Amygdala (tissue), 56 donors: ENCODE data around the gene SNX25.
"Not testable (repeated sequence)": the region's sequence is repeated elsewhere in the genome, so short reads cannot be mapped to it uniquely, and the experiment has no call there.

Experiments used
- DNase-seq, 56 donors: peaks; one replicate each; lab custom pipeline; 2025; lab: John Stamatoyannopoulos, UW

Gene SNX25

GRCh38 chr4:185204238-185204910 lies 5.0 kb upstream of the SNX25 start:
- no peak for DNase-seq

DNA sequence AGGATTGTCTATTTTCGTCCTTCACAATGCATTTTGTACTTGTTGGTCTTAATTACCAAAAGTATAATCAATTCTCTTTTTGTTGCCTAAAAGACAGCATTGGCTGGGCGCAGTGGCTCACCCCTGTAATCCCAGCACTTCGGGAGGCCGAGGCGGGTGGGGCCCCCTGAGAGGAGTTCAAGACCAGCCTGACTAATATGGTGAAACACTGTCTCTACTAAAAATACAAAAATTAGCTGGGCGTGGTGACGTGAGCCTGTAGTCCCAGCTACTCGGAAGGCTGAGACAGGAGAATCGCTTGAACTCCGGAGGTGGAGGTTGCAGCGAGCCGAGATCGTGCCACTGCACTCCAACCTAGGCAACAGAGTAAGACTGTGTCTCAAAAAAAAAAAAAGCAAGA lies 4.3 kb upstream of the SNX25 start:
- not testable (repeated sequence) for DNase-seq

DNA sequence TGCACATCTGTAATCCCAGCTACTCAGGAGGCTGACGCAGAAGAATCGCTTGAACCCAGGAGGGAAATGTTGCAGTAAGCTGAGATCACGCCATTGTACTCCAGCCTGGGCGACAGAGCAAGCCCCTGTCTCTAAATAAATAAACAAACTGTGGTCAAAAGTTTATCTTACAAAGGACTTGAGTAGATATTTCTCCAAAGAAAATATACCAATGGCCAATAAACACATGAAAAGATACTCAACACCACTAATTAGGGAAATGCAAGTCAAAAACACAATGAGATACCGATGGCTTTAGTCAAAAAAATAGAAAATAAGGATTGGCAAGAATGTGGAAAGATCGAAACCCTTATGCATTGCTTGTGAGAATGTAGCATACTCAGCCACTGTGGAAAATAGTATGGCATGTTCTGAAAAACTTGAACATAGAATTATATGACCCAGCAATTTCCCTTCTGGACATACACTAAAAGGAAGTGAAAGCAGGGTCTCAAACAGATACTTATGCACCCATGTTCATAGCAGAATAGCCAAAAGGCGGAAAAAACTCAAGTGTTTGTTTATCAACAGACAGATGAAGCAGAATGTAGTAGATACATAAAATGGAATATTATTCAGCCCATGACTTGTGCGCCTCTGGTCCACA lies 3.6 kb upstream of the SNX25 start:
- no peak for DNase-seq

DNA sequence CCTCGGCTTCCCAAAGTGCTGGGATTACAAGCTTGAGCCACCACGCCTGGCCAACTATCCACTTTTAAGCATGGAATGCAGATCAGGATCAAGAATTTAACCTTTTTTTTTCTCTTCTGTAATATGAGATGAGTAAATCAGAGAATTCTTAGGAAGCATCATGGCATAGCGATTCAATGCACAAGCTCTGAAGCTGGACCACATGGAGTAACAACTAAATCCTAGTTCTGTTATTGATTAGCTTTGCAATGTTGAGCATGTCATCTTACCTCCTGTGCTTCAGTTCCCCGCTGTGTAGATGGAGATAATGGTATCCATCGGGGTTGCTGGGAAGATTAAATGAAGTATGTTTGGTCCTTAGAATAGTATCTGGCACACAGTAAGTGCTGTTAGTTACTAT lies 1.9 kb upstream of the SNX25 start:
- DNase-seq, result no peak

GRCh38 chr4:185209852-185210101 lies 379 bp downstream of the SNX25 start:
- DNase-seq, result not testable (repeated sequence)

DNA sequence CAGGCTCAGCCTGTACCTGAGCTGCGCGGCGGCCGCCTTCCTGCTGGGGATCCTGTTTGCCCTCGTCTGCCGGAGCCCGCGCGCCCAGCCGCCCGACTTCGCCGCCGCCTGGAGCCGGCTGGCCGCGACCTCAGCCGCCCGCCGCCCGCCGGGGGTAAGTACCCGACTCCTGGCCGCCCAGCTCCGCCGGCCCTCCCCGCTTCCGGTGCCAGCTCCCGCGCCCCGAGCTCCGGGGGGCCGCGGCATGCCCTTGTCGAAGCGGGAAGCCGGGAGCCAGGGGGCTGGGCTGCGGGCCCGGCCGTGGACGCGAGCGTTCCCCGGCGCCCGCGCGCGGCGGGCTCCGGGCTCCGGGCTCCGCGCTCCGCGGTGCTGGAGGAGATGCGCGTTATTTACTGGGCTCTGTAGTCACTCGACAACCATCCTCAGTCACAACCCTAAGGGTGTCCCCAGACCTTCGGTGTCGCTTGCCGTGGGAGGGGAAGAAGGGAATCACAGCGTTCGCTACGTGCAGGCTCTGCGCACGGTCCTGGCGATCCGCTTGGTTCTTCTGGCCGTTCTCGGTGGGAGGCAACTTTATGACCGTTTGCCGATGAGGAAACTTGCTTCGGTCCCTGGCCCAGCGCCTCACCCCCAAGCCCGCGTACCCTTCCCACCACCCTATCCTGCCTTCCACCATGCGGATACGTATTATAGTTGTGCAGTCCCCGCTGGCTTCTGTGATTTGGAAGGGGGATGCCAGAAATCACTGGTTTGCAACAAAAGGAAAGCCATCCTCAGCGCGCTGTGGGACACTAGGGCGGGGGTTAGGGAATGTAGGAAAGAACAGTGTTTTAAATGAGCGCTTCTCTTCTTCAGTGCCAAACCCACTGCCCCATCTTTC lies 944 bp downstream of the SNX25 start:
- DNase-seq, result peak in 39 of 56 donors; percentile 6 to 71 (median 28)

DNA sequence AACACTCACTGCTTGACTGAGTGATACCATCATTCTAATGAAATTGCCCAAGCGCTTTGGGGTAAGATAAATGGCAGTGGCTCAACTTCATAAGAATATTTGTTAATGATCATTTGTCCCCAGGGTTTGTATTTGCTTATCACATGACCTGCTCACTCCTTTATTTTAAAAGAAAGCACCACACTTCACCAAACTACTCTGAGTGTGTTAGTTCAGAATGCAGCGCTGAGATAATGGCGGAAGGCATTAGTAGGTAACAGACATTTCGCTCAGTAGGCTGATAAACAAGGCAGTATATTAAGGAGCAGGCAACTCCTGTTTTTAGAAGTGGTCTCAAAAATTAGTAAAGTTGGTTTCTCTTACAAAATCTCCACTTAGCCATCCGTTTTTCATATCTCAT lies 1.6 kb downstream of the SNX25 start:
- DNase-seq, result no peak

DNA sequence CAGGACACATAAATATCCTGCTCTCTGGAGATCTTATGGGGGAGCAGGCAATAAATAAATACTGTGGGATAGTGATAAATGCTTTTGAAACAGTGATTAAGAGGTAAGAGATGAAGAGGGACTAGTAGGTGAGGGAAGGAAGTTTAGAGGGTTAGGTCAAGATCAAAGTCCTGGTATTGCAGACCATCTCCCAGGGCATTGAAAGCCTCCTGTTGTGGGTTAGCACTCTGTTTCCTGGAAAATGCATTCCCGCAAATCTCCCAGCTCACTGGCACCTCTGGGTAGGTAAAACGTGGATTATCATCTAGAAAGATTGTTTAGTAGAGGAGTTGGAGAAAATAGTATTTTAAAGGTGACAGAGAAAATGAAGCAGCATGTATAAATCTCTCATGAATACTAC lies 2.2 kb downstream of the SNX25 start:
- DNase-seq, result no peak

DNA sequence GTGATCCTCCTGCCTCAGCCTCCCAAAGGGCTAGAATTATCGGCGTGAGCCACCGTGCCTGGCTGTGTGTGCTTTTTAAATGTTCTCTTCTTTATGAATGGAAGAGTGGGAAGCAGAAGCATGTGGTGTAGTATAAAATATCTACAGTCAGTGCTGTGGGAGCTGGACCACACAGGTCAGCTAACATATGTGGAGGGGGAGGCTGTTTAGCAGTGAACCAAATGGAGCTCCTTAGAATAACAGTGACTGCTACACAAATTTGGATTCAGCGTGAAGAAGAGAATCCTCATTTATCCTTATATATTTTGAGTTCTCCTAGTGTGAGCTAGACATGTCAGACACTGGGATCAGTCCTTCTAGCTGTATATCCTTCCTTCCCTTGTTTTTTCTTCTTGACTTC lies 3.2 kb downstream of the SNX25 start:
- peak in 8 of 56 donors; percentile 4 to 23 (median 16) for DNase-seq

DNA sequence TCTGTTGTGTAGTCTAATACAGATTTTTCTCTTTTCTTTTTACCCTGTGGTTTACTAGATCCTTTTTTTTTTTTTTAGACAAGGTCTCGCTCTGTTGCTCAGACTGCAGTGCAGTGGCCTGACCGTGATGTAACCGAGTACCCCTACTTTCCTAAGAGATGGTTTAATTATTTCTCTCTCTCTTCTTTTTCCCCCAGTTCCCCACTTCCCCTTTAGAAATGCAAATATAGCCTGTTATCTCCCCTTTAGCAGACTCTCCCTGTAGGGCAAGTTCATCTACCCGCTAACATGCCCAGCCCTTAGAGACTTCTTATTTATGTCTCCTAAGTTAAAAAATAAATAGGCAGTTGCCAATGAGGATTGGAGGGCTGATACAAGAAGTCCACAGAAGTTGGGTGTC lies 4.5 kb downstream of the SNX25 start:
- no peak for DNase-seq

DNA sequence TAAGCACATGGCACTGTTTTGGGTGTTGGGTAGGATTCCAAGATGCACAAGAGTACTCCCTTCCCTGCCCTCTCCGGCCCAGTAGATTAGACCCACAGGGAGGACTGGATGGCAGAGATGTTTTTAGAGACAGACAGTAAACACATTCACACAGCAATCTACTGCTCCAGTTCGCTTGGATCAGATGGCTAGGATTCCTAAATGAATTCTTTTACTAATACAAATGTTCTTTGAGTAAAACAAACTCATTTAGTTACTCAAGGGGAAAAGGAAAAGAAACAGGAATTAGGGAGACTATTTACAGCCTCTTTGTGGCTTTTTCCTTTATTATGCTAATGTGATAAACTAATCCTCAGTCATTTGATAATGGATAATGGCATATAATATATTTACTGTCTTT lies 5.9 kb downstream of the SNX25 start:
- DNase-seq, result no peak

GRCh38 chr4:185217408-185217975 lies 8.1 kb downstream of the SNX25 start:
- DNase-seq, result no peak

DNA sequence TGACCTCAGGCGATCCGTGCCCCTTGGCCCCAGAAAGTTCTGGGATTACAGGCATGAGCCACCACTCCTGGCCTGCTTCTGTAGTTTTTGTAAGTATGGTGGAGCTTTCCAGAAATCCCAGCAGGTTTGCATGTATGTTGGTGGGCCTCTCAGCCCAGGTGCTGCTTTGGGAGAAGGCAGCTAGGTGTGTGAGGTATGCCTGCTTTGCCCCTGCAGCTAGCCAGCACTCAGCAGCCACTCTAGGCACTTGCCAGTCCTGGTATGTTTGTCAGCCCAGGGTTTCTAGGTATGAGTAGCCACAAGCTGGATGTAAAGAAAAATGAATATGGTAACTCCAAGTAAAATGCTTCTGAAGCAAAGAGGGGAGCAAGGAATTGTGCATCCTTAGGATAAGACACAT lies 8.9 kb downstream of the SNX25 start:
- no peak for DNase-seq

GRCh38 chr4:185219551-185220344 lies 10.3 kb downstream of the SNX25 start:
- peak in 6 of 56 donors; percentile 8 to 32 (median 15) for DNase-seq

DNA sequence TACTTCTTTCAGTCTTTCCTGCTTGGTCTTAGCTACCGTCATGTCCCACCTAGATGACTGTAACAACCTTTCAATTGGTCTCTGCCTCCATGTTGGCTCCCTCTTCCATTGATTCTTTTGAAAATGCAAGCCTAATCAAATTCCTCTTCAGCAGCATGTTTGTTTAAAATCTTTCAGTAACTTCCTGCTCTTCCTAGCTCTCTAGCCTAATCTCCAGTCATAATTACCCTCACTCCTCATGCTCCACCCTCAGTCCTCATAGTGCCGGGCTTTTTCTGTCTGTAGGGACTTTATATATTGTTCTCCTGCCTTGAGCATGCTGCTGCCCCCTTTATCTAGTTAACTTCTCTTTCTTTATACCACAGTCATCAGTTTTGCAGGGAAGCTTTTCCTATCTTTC lies 12.1 kb downstream of the SNX25 start:
- DNase-seq, result no peak

DNA sequence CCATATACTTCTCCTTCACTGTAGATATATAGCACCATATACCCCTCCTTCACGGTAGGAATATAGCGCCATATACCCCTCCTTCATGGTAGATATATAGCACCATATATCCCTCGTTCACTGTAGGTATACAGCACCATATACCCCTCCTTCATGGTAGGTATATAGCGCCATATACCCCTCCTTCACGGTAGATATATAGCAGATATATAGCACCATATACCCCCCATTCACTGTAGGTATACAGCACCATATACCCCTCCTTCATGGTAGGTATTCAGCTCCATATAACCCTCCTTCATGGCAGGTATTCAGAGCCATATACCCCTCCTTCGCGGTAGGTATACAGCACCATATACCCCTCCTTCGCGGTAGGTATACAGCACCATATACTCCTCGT lies 12.5 kb downstream of the SNX25 start:
- no peak for DNase-seq

DNA sequence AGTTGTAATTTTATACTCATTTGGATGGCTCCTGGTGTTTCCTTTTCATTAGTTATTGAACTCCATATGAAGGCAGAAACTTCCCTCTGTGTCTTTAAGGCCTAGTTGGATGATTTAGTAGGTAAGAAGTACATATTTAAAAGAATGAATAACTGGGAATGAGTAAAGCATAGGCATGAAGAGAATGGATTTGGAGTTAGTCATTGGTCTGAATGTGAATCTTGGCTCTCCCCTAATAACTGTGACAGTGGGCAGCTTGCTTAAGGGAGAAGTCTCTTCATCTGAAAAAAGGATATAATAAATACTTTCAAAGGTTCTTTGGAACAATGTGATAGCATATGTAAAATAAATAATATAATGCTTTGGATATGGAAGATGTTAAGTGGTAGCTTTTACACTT lies 13.2 kb downstream of the SNX25 start:
- no peak for DNase-seq

GRCh38 chr4:185224597-185224996 lies 15.2 kb downstream of the SNX25 start:
- no peak for DNase-seq

GRCh38 chr4:185225940-185226339 lies 16.5 kb downstream of the SNX25 start:
- DNase-seq, result no peak

GRCh38 chr4:185227131-185227551 lies 17.7 kb downstream of the SNX25 start:
- peak in 1 of 56 donors; percentile 10 for DNase-seq
